ENCODE measurements around the gene FLOT1.
"Not testable (repeated sequence)": the region's sequence is repeated elsewhere in the genome, so short reads cannot be mapped to it uniquely, and the experiment has no call there.

The FLOT1 gene

GRCh38 chr6:30767158-30767943, 24.9 kb upstream of the FLOT1 start:
- no peak for DNase-seq (ENCODE audit: low spot score)

- no peak for DNase-seq (ENCODE audit: low spot score)
Observed at GRCh38 chr6:30766461-30767157, 24.1 kb upstream of the FLOT1 start.

GRCh38 chr6:30765495-30765894, 23.0 kb upstream of the FLOT1 start:
- not testable (repeated sequence) for DNase-seq (ENCODE audit: low spot score)

GRCh38 chr6:30764490-30765043, 22.1 kb upstream of the FLOT1 start:
- not testable (repeated sequence) for DNase-seq (ENCODE audit: low spot score)

GRCh38 chr6:30763618-30764489, 21.4 kb upstream of the FLOT1 start:
- no peak for DNase-seq (ENCODE audit: low spot score)

DNA sequence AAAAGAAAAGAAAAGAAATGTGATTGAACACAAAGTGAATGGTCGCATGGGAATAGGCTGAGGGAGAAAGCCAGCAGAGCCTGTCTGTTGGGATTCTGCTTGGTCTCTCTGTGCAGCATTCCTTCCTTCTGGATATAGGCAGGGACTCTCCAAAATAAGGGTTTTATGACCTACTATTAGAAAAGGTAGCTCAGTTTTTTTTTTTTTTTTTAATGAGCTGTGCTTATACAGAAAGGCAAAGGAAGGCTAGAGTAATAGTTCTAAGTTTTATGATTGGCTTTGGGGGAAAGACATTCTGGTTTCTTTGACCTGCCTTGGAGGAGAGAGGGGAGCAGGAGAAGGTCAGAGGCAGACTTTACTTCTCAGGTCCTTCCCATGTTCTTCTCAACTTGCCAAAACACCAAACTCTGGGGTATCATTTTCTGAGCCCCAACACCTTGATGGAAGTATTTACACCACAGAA, 20.7 kb upstream of the FLOT1 start:
- no peak for DNase-seq (ENCODE audit: low spot score)

- no peak for DNase-seq (ENCODE audit: low spot score)
Observed at GRCh38 chr6:30761791-30762429, 19.4 kb upstream of the FLOT1 start.

DNA sequence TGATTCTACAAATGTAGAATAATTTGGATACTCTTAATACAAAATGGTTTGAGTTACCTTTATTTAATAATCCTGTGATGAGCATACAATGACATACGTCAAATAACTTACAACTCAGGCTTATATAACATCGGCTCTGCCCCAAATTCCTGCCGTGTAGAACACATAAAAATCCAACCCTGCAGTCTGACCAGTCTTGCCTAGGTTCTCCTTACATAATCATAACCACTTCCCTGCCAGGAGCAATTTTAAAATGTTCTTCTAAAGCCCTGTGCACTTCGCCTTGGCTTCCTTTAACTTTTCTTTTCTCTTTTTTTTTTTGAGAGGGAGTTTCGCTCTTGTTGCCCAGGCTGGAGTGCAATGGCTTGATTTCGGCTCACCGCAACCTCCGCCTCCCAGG, 18.1 kb upstream of the FLOT1 start:
- DNase-seq (ENCODE audit: low spot score): no peak

DNA sequence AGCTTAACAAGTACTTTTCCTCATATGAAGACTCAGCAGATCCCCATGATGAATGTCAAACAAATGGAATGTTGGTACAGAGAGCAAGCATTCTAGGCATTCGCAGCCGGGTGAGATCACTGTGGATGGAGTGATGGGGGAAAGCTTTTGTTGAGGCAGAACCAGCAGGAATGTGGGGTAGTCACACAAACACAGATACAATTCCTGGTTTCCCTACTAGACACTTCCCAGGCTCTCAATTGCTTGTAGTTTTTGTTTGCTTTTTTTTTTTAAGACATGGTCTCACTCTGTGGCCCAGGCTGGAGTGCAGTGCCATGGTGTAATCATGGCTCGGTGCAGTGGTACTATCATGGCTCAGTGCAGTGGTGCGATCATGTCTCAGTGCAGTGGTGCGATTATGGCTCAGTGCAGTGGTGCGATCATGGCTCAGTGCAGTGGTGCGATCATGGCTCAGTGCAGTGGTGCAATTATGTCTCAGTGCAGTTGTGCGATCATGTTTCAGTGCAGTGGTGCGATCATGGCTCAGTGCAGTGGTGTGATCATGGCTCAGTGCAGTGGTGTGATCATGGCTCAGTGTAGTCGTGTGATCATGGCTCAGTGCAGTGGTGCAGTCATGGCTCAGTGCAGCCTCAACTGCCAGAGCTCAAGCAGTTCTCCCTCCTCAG, 17.2 kb upstream of the FLOT1 start:
- DNase-seq (ENCODE audit: low spot score): peak; percentile 90

GRCh38 chr6:30757261-30757904, 14.9 kb upstream of the FLOT1 start:
- DNase-seq (ENCODE audit: low spot score): no peak

DNA sequence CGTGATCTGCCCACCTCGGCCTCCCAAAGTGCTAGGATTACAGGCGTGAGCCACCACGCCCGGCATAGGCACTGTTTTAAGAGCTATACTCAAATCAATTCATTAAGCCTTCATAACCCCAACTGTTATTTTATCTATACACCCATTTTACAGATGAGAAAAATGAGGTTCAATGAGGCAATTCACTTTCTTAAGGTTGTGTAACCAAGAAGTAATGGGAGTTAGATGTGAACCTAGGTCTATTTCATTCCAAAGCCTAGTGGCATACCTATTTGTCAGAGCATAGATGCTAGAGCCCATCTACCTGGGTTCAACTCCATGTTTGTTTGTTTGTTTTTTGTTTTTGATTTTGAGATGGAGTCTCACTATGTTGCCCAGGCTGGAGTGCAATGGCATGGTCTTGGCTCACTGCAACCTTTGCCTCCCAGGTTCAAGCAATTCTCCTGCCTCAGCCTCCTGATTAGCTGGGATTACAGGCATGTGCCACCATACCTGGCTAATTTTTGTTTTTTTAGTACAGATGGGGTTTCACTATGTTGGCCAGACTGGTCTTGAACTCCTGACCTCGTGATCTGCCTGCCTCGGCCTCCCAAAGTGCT, 14.0 kb upstream of the FLOT1 start:
- not testable (repeated sequence) for DNase-seq (ENCODE audit: low spot score)

DNA sequence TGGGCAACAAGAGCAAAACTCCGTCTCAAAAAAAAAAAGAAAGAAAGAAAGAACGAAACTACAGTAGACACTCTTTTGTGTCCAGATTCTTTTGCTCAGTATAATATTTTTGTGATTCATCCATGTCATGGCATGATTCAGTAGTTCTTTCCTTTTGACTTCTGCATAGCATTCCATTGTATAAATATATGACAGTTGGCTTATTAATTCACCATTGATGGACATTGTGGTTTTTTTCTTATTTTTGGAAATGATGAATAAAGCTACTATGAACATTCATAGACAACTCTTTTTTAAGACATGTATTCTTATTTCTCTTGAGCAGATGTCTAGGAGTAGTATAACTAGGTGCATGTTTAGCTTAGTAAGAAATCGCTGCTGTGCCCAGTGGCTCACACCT, 12.1 kb upstream of the FLOT1 start:
- DNase-seq (ENCODE audit: low spot score): peak; percentile 40

- DNase-seq (ENCODE audit: low spot score): peak; percentile 92
Observed at GRCh38 chr6:30752157-30752927, 9.9 kb upstream of the FLOT1 start.

GRCh38 chr6:30750379-30750668, 7.8 kb upstream of the FLOT1 start:
- DNase-seq (ENCODE audit: low spot score): no peak

DNA sequence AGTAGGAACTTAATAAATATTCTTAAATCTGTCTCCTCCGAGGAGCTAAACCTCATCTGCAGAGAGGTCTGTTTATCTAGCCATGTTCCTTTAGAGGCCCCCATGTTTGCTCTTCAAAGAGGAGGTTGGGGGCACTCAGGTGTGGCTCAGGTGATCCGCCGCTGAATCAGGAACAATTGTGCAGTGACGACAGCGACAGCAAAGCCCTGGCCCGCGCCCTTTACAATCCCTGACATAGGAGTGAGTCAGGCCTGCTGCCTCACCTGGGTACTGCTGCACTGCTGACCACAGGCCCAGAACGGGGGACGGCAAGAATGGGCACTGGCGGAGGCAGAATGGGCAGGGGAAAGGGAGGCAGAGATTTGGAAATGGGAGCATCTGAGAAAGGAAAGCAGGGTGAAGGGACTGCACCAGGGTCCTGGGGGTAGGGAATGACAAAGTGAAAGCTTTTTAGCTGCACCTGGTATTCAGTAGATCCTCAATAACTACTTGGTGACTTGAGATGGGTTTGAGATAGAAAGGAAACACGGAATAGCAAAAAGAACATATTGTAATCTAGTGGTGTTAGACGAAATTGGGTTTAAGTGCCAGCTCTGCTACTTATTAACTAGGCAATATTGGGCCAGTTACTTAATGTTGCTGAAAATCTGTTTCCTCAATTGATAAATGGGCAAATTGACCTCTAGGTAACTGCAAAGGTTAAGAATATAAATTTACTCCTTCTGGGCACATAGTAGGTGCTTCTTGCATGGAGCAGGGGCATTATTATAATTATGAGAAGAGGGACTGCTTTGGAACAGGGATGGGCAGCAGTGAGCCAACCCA, 7.3 kb upstream of the FLOT1 start:
- DNase-seq (ENCODE audit: low spot score): no peak

DNA sequence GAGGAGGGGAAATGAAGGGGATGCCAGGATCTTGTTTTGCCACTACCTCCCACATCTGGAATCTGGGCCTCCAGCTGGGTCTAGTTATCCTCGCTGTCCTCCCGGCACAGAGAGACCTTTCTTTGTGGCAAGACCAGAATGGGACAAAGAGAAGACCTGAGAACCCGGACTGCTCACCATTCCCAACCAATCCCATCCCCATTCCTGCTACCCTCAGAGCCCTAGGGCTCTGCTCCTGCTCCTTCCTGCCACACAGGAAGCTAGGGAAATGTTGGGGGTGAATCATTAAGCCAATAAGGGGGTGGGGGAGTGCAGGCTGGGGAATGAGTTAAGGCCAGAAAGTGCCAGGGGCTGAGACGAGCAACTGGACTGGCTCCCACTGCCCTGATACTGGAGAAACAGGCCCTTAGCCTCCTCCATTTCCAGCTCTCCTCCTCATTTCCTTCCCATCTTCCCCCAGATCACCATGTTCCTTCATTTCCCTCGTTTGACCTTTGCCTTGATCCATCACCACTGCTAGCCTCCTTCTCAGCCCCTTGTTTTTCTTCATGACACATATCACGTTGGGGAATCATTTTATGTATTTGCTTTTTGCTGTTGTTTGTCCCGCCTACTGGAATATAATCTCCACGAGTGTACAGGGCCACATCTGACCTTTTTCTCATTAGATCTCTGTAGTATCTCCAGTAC, 6.5 kb upstream of the FLOT1 start:
- no peak for DNase-seq (ENCODE audit: low spot score)

GRCh38 chr6:30747902-30748769, 5.6 kb upstream of the FLOT1 start:
- no peak for DNase-seq (ENCODE audit: low spot score)

Measured in GM03348 (cell line).